HUES48 (cell line): Measurements from ENCODE around the gene PRXL2B.

Source experiments
- H3K27ac ChIP-seq: one replicate; pipeline ENCODE4 v1.7.0; 2013; ENCODE audit warnings: low read depth, low read length, inconsistent platforms
- H3K27me3 ChIP-seq: 2 replicates; pipeline ENCODE4 v1.6.1; 2013; ENCODE audit warnings: mild to moderate bottlenecking, low read length; ENCODE audit not compliant: control insufficient read depth, insufficient read depth
- H3K36me3 ChIP-seq: 2 replicates; pipeline ENCODE4 v1.6.1; 2013; ENCODE audit warnings: low read length; ENCODE audit not compliant: control insufficient read depth, insufficient read depth
- H3K4me1 ChIP-seq: 2 replicates; pipeline ENCODE4 v1.6.1; 2013; ENCODE audit warnings: mild to moderate bottlenecking, low read length; ENCODE audit not compliant: control insufficient read depth, insufficient read depth
- H3K4me3 ChIP-seq: 2 replicates; pipeline ENCODE4 v1.5.1; 2013; ENCODE audit warnings: mild to moderate bottlenecking, low read depth, low read length
- H3K9ac ChIP-seq: 2 replicates; pipeline ENCODE4 v1.6.1; 2013; ENCODE audit warnings: mild to moderate bottlenecking, low read depth, low read length, moderate library complexity
- H3K9me3 ChIP-seq: 2 replicates; pipeline ENCODE4 v1.6.1; 2013; ENCODE audit warnings: low read length; ENCODE audit not compliant: control insufficient read depth, insufficient read depth

Gene PRXL2B

GRCh38 chr1:2559509-2560298, 26.9 kb upstream of the PRXL2B start:
- no peaks in the 10 kb centered on the region for H3K9me3 ChIP-seq
- no peak overlapping the region for H3K4me3 ChIP-seq
- no peaks in the 10 kb centered on the region for H3K36me3 ChIP-seq
- H3K4me1 ChIP-seq = peaks cover 10% of the 10 kb centered on the region
- H3K9ac ChIP-seq = no peak overlapping the region
- no peaks in the 10 kb centered on the region for H3K27me3 ChIP-seq
- no peak overlapping the region for H3K27ac ChIP-seq

GRCh38 chr1:2560299-2561073, 26.1 kb upstream of the PRXL2B start:
- Histone ChIP-seq H3K9ac (no peak overlapping the region), H3K36me3 (no peaks in the 10 kb centered on the region), H3K27ac (no peak overlapping the region), H3K9me3 (no peaks in the 10 kb centered on the region), H3K4me3 (no peak overlapping the region), H3K27me3 (no peaks in the 10 kb centered on the region), H3K4me1 (peaks cover 10% of the 10 kb centered on the region)

GRCh38 chr1:2561446-2561845, 25.1 kb upstream of the PRXL2B start:
- Histone ChIP-seq H3K27ac (no peak overlapping the region), H3K9me3 (no peaks in the 10 kb centered on the region), H3K27me3 (no peaks in the 10 kb centered on the region), H3K9ac (no peak overlapping the region), H3K4me3 (no peak overlapping the region), H3K36me3 (no peaks in the 10 kb centered on the region), H3K4me1 (peaks cover 3% of the 10 kb centered on the region; the same call in 1 of the 2 replicates)

GRCh38 chr1:2561898-2562895, 24.4 kb upstream of the PRXL2B start:
- no peak overlapping the region for H3K27ac ChIP-seq
- H3K27me3 ChIP-seq = no peaks in the 10 kb centered on the region
- no peaks in the 10 kb centered on the region for H3K9me3 ChIP-seq
- H3K9ac ChIP-seq = no peak overlapping the region
- no peaks in the 10 kb centered on the region for H3K36me3 ChIP-seq
- no peaks in the 10 kb centered on the region for H3K4me1 ChIP-seq
- no peak overlapping the region for H3K4me3 ChIP-seq

- Histone ChIP-seq H3K4me1 (no peaks in the 10 kb centered on the region), H3K9me3 (no peaks in the 10 kb centered on the region), H3K27me3 (no peaks in the 10 kb centered on the region), H3K4me3 (no peak overlapping the region), H3K36me3 (no peaks in the 10 kb centered on the region), H3K27ac (no peak overlapping the region), H3K9ac (no peak overlapping the region)
Observed at GRCh38 chr1:2563205-2563604, 23.4 kb upstream of the PRXL2B start.

GRCh38 chr1:2564006-2564814, 22.4 kb upstream of the PRXL2B start:
- no peak overlapping the region for H3K9ac ChIP-seq
- no peaks in the 10 kb centered on the region for H3K27me3 ChIP-seq
- no peaks in the 10 kb centered on the region for H3K9me3 ChIP-seq
- H3K4me3 ChIP-seq = no peak overlapping the region
- H3K4me1 ChIP-seq = no peaks in the 10 kb centered on the region
- H3K27ac ChIP-seq = no peak overlapping the region
- no peaks in the 10 kb centered on the region for H3K36me3 ChIP-seq

GRCh38 chr1:2564815-2565374, 21.7 kb upstream of the PRXL2B start:
- no peaks in the 10 kb centered on the region for H3K9me3 ChIP-seq

GRCh38 chr1:2566101-2567045, 20.2 kb upstream of the PRXL2B start:
- Histone ChIP-seq H3K4me3 (no peak overlapping the region), H3K27ac (no peak overlapping the region), H3K27me3 (no peaks in the 10 kb centered on the region), H3K4me1 (no peaks in the 10 kb centered on the region), H3K9me3 (no peaks in the 10 kb centered on the region), H3K9ac (no peak overlapping the region), H3K36me3 (no peaks in the 10 kb centered on the region)

More at GRCh38 chr1:2564815-2565374, 21.7 kb upstream of the PRXL2B start:
- no peaks in the 10 kb centered on the region for H3K27me3 ChIP-seq
- no peak overlapping the region for H3K4me3 ChIP-seq
- no peak overlapping the region for H3K9ac ChIP-seq
- H3K27ac ChIP-seq = no peak overlapping the region
- no peaks in the 10 kb centered on the region for H3K4me1 ChIP-seq
- no peaks in the 10 kb centered on the region for H3K36me3 ChIP-seq

- H3K27me3 ChIP-seq = no peaks in the 10 kb centered on the region
- H3K4me3 ChIP-seq = no peak overlapping the region
- H3K36me3 ChIP-seq = no peaks in the 10 kb centered on the region
- H3K27ac ChIP-seq = no peak overlapping the region
- peaks cover 4% of the 10 kb centered on the region; the same call in 1 of the 2 replicates for H3K4me1 ChIP-seq
- no peaks in the 10 kb centered on the region for H3K9me3 ChIP-seq
- H3K9ac ChIP-seq = no peak overlapping the region
Observed at GRCh38 chr1:2567083-2567679, 19.4 kb upstream of the PRXL2B start.
